Muscle layer of duodenum (tissue), 2 donors: ENCODE data around the gene EXOC4.

Experiments
- H3K27ac ChIP-seq: one replicate; pipeline ENCODE4 v1.7.0; 2013; ENCODE audit warnings: mild to moderate bottlenecking, low read length
- H3K27me3 ChIP-seq: one replicate; pipeline ENCODE4 v1.7.0; 2013; ENCODE audit warnings: low read depth, mild to moderate bottlenecking, control low read depth, low read length
- H3K36me3 ChIP-seq, 2 donors: one replicate each; pipeline ENCODE4 v1.7.0; 2013; ENCODE audit warnings: low read length in 2 of 2, control low read depth in 1 of 2, mild to moderate bottlenecking in 1 of 2; ENCODE audit not compliant: insufficient read depth in 2 of 2, control insufficient read depth in 1 of 2
- H3K4me1 ChIP-seq, 2 donors: one replicate each; pipeline ENCODE4 v1.7.0; 2013; ENCODE audit warnings: low read length in 2 of 2, mild to moderate bottlenecking in 2 of 2, control low read depth in 1 of 2, moderate library complexity in 1 of 2; ENCODE audit not compliant: insufficient read depth in 2 of 2, control insufficient read depth in 1 of 2
- H3K4me3 ChIP-seq, 2 donors: one replicate each; pipeline ENCODE4 v1.7.0; 2013; ENCODE audit warnings: low read length in 2 of 2, low read depth in 1 of 2, mild to moderate bottlenecking in 1 of 2
- H3K9me3 ChIP-seq, 2 donors: one replicate each; pipeline ENCODE4 v1.7.0; 2013; ENCODE audit warnings: low read length in 2 of 2, control low read depth in 1 of 2, mild to moderate bottlenecking in 1 of 2; ENCODE audit not compliant: control insufficient read depth in 1 of 2
- donor health status: healthy.

EXOC4 gene

DNA sequence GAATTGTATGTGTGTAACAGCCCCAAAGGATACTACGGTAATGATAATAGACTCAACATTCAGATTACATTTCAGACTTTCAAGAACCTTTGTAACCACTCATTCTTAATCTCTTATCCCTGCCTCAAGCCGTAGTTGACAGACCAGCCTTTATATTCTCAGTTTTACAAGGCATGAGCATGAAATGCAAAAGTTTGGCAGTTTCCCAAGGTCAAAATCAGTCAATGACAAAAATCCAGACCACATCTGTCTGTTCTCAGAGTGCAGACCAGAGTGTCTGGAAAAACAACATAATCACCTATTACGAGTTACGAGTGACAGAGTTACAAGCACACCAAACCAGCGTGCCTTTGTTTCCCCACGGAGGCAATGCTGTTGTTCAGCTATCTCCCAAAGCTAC is 695.7 kb downstream of the EXOC4 start:
- Histone ChIP-seq H3K9me3 (no peaks in the 10 kb centered on the region), H3K27ac (no peak overlapping the region), H3K36me3 (peaks cover 0 to 4% of the 10 kb centered on the region in 2 donors), H3K27me3 (no peaks in the 10 kb centered on the region), H3K4me3 (no peak overlapping the region), H3K4me1 (no peaks in the 10 kb centered on the region)

DNA sequence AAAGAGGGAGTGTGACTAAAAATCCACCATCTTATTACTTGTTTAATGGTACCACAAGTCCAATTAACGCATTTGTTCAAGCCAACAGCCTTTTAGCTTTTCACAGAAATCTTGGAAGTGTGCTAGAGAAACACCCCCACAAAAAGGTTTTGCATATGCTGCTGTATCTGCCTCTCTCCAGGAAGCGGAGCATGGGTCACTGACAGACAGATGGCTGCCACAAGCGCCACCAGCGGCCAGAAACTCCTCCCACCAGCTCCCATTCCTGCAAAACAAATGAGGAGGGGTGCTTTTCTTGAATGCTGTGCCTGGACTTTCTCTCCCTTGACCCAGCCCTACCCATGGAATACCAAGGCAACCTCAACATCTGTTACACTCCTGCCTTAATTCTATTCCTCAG is 698.0 kb downstream of the EXOC4 start:
- no peak overlapping the region for H3K4me3 ChIP-seq
- peaks cover 0 to 4% of the 10 kb centered on the region in 2 donors for H3K36me3 ChIP-seq
- H3K27ac ChIP-seq = no peak overlapping the region
- H3K9me3 ChIP-seq = no peaks in the 10 kb centered on the region
- no peaks in the 10 kb centered on the region for H3K4me1 ChIP-seq
- H3K27me3 ChIP-seq = no peaks in the 10 kb centered on the region

DNA sequence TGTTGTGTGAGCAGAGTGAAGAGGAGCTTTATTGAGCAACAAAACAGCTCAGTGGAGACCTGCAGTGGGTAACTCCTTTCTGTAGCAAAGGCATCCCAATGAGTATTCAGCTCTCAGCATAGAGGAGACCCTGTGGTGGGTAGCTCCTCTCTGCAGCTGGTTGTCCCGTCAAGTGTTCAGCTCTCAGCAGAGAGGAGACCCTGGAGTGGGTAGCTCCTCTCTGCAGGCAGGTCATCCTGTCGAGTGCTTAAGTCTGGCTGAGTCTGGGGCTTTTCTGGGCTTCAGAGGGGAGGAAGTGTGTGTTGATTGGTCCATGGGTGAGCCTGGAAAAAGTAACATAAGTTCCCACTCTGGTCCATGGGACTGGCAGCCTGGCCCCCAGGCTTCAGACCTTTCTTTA is 702.3 kb downstream of the EXOC4 start:
- H3K27me3 ChIP-seq = no peaks in the 10 kb centered on the region
- H3K4me3 ChIP-seq = no peak overlapping the region
- no peak overlapping the region for H3K27ac ChIP-seq
- H3K9me3 ChIP-seq = no peaks in the 10 kb centered on the region
- peaks cover 0 to 4% of the 10 kb centered on the region in 2 donors for H3K36me3 ChIP-seq
- H3K4me1 ChIP-seq = peaks cover 0 to 7% of the 10 kb centered on the region in 2 donors

DNA sequence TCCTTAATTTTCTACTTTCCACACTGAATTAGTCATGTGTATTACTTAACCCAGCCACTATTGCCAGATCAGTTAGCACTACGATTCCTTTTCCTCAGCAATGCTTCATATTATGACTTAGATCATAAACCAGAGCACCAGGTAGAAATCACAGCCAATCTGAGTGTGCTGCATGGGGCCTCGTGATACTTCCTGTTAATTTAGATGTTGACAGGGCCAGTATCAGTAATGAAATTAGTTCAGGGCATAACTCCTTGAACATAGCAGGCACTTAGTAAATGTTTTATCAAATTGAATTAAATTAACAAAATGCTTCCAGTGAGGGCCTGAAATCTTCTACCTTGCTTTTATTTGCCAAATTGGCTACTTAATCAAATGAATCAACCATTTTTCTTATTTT is 705.0 kb downstream of the EXOC4 start:
- no peak overlapping the region for H3K4me3 ChIP-seq

DNA sequence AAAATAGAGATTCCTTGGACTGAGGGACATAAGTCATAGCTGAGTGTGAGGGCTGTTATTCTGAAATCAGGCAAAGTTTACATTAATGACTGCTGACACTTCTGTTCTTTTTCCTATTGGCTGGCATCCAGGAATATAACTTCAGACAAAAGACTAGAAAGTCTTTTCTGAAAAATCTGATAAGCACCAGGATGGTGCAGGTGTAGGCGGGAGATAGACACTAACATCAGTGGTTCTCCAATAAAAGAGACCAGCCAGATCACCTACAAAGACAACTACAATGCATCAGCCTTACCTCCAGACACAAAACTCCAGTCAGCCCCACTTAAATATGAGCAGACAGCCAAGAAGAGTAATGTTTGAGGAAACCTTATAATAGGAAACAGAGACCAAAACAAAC is 705.9 kb downstream of the EXOC4 start:
- no peaks in the 10 kb centered on the region for H3K36me3 ChIP-seq
- H3K4me3 ChIP-seq = no peak overlapping the region
- H3K4me1 ChIP-seq = peaks cover 0 to 7% of the 10 kb centered on the region in 2 donors
- H3K27ac ChIP-seq = no peak overlapping the region
- no peaks in the 10 kb centered on the region for H3K27me3 ChIP-seq
- no peaks in the 10 kb centered on the region for H3K9me3 ChIP-seq

More for the DNA sequence above, 705.0 kb downstream of the EXOC4 start:
- Histone ChIP-seq H3K9me3 (no peaks in the 10 kb centered on the region), H3K36me3 (no peaks in the 10 kb centered on the region), H3K27ac (no peak overlapping the region), H3K4me1 (peaks cover 0 to 7% of the 10 kb centered on the region in 2 donors), H3K27me3 (no peaks in the 10 kb centered on the region)

DNA sequence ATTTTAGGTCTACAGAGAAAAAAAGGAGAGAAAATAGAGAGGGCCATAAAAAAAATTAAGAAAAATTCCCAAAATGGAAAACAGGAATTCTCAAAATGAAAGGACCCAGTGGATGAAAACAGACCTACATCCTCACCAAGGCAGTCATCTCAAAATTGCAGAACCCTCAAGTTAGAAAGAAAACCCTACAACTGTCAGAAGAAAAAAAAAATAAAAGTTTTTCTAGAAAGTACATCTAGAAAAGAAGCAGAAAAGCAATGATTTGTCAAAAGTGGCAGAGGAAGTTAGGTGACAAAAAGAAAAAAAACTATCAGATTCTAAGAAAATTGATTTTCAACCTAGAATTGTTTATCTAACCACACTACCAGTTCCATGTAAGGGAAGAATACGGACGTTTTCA is 706.6 kb downstream of the EXOC4 start:
- Histone ChIP-seq H3K4me1 (peaks cover 0 to 7% of the 10 kb centered on the region in 2 donors), H3K9me3 (no peaks in the 10 kb centered on the region), H3K36me3 (no peaks in the 10 kb centered on the region), H3K27me3 (no peaks in the 10 kb centered on the region), H3K4me3 (no peak overlapping the region), H3K27ac (no peak overlapping the region)

DNA sequence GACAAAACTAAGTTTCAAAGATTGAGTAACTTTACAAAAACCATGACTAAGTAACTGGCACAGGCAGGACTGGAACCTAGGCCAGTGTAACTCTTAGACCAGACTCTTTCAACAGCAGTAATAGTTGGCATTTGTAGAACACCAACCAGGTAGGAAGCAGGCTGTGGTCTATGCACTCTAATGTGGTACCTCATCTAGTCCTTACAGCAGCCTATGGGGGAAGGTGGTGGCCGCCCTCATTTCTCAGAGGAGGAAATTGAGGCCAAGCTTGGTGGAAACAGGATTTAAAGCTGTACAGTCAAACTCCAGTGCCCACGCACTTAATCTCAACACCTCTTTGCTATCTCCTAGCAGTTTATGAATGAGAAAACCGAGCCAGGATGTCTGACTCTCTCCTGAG is 708.8 kb downstream of the EXOC4 start:
- no peaks in the 10 kb centered on the region for H3K27me3 ChIP-seq
- no peaks in the 10 kb centered on the region for H3K36me3 ChIP-seq

DNA sequence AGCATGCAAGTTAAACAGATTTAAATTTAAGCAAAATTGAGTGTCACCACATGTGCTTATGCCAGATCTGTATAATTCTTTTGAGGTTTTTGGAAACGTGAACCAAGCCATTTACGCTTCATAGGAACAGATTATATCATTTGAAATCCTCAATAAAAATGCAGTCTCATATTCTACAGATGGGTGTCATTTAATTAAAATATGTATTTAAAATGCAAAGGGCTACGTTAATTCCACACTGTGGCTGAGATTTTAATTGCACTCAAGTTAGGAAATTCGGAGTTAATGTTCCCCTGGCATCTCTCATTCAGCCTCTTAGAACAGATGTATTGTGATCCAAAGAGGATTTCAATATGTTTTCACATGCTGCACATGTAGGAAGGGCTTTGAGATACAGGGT is 709.8 kb downstream of the EXOC4 start:
- Histone ChIP-seq H3K27me3 (no peaks in the 10 kb centered on the region), H3K4me1 (peaks cover 0 to 7% of the 10 kb centered on the region in 2 donors), H3K36me3 (no peaks in the 10 kb centered on the region), H3K27ac (no peak overlapping the region), H3K4me3 (no peak overlapping the region), H3K9me3 (no peaks in the 10 kb centered on the region)

More for the DNA sequence above, 708.8 kb downstream of the EXOC4 start:
- H3K4me1 ChIP-seq = peaks cover 0 to 7% of the 10 kb centered on the region in 2 donors
- no peaks in the 10 kb centered on the region for H3K9me3 ChIP-seq
- H3K4me3 ChIP-seq = no peak overlapping the region
- H3K27ac ChIP-seq = no peak overlapping the region

DNA sequence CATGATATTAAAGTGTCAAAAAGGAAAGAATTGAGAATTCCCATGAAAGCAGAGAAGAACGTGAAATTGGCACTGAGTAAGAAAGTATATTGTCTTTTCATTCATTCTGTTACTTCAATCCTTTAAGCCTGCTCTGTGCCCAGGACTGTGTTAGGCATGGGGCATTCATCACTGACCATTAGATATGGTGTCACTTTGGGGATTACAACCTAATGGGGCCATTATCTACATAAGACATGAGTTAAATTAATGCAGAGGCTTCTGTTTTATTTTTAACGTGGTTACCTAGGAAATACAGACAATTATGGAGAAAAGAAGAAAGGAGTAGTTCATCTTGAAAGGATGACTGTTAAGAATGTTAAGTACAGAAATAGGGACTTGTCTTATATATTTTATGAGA is 710.8 kb downstream of the EXOC4 start:
- no peak overlapping the region for H3K27ac ChIP-seq
- H3K4me1 ChIP-seq = peaks cover 0 to 4% of the 10 kb centered on the region in 2 donors
- no peaks in the 10 kb centered on the region for H3K36me3 ChIP-seq
- no peaks in the 10 kb centered on the region for H3K27me3 ChIP-seq
- no peaks in the 10 kb centered on the region for H3K9me3 ChIP-seq
- H3K4me3 ChIP-seq = no peak overlapping the region

DNA sequence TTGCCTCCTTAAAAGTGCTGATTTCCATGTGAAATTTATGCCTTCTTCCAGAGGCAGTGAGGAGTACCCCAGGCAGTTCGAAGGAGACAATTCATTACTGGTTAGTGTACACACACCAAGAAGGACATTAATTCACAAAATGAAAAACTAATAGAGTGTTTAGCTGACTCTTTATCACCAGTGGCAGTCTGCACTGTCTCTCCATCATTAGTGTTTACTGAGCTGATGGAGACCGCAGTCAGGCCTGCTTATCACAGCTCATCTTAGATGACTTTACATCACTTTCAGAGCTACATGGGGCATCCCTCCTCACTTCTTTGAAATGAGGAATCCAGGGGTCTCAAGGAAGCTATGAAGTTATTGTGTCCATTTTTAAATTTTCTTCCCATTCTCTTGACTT is 718.7 kb downstream of the EXOC4 start:
- H3K4me3 ChIP-seq = no peak overlapping the region
- H3K9me3 ChIP-seq = no peaks in the 10 kb centered on the region
- H3K36me3 ChIP-seq = no peaks in the 10 kb centered on the region
- H3K27ac ChIP-seq = no peak overlapping the region
- no peaks in the 10 kb centered on the region for H3K27me3 ChIP-seq
- H3K4me1 ChIP-seq = no peaks in the 10 kb centered on the region

DNA sequence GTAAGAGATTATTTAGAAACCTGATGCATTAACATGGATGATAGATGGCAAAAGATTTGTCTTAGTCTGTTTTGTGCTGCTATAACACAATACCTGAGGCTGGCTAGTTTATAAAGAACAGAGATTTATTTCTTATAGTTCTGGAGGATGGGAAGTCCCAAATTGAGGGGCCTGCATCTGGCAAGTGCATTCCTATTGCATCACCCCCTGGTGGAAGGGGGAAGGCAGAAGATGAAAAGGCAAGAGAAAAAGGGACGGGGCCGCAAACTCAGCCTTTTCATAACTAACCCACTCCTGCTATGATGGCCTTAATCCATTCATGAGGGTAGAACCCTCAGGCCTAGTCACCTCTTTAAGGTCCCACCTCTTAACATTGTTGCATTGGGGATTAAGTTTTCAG is 720.8 kb downstream of the EXOC4 start:
- H3K27me3 ChIP-seq = no peaks in the 10 kb centered on the region
- no peaks in the 10 kb centered on the region for H3K9me3 ChIP-seq
- H3K27ac ChIP-seq = no peak overlapping the region
- no peaks in the 10 kb centered on the region for H3K4me1 ChIP-seq
- H3K4me3 ChIP-seq = no peak overlapping the region
- no peaks in the 10 kb centered on the region for H3K36me3 ChIP-seq

DNA sequence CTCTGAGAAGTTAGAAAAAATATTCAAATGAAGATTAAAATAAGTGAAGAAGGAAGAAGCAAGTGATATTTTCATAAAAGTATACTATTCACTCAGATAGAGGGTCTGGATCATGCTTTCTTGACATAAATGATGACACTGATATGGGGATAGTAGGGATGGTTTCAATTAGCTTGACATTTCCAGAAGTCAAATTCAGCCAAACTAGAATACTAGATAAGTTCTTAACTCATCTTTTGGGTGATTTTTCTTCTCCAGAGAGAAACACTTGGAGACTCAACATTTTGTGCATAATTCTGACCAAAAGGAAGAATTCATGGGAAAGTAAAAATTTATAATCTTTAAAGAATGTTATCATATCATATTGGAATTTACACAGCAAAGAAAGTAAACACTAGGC is 722.3 kb downstream of the EXOC4 start:
- no peaks in the 10 kb centered on the region for H3K36me3 ChIP-seq

More for the DNA sequence above, 722.3 kb downstream of the EXOC4 start:
- Histone ChIP-seq H3K9me3 (no peaks in the 10 kb centered on the region), H3K27ac (no peak overlapping the region), H3K4me1 (no peaks in the 10 kb centered on the region), H3K27me3 (no peaks in the 10 kb centered on the region), H3K4me3 (no peak overlapping the region)
